OCI-LY3 (cell line): ENCODE data around the gene ZNF79.

Source experiments
- EZH2phosphoT487 ChIP-seq: fragments of 200-600 bp; shearing (Covaris generic); IDR thresholded peaks from 2 replicates; pipeline ENCODE4 v1.6.1; 2018; ENCODE audit warnings: antibody characterized with exemption, mixed run types, low read depth
- TF ChIP-seq, protein P1 (sequence below): fragments of 200-600, 300-600 bp; sonication (generic); IDR thresholded peaks from 2 replicates; pipeline ENCODE4 v1.5.1; 2014; ENCODE audit warnings: antibody characterized with exemption, low read length, low read depth

DNA sequence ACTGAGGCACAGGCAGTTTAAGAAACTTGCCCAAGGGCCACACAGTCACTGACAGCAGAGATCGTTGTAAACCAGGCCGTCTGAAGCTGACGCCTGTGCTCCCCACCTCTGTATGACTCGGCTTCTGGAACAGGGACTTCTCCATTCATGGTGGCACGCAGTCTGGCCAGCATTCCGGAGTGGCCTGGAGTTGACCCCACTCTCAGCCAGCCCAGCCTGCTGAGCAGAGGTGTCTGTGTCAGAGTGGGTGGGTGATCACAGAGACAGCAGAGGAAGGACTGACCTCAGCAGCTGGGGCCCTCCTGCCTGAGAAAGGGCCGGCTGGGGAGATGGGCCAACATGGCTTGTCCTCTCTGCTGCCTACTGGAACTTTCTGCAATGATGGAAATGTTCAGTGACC is 39.7 kb downstream of the ZNF79 start:
- TF ChIP-seq, protein P1, sequence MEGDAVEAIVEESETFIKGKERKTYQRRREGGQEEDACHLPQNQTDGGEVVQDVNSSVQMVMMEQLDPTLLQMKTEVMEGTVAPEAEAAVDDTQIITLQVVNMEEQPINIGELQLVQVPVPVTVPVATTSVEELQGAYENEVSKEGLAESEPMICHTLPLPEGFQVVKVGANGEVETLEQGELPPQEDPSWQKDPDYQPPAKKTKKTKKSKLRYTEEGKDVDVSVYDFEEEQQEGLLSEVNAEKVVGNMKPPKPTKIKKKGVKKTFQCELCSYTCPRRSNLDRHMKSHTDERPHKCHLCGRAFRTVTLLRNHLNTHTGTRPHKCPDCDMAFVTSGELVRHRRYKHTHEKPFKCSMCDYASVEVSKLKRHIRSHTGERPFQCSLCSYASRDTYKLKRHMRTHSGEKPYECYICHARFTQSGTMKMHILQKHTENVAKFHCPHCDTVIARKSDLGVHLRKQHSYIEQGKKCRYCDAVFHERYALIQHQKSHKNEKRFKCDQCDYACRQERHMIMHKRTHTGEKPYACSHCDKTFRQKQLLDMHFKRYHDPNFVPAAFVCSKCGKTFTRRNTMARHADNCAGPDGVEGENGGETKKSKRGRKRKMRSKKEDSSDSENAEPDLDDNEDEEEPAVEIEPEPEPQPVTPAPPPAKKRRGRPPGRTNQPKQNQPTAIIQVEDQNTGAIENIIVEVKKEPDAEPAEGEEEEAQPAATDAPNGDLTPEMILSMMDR = no peak
- TF ChIP-seq EZH2phosphoT487 = no peak
